NOMO-1 treated with DMSO at 0.1 percent for 48 hours (cell line): ENCODE measurements around the gene CCDC144A.
"Not testable (repeated sequence)": the region's sequence is repeated elsewhere in the genome, so short reads cannot be mapped to it uniquely, and the experiment has no call there.

Experiments used
- DNase-seq: peaks from one replicate; lab custom pipeline; 2025; ENCODE audit not compliant: unreplicated experiment; lab: John Stamatoyannopoulos, UW

The CCDC144A gene

GRCh38 chr17:16750515-16750914 lies 60.5 kb downstream of the CCDC144A start:
- DNase-seq = not testable (repeated sequence)

DNA sequence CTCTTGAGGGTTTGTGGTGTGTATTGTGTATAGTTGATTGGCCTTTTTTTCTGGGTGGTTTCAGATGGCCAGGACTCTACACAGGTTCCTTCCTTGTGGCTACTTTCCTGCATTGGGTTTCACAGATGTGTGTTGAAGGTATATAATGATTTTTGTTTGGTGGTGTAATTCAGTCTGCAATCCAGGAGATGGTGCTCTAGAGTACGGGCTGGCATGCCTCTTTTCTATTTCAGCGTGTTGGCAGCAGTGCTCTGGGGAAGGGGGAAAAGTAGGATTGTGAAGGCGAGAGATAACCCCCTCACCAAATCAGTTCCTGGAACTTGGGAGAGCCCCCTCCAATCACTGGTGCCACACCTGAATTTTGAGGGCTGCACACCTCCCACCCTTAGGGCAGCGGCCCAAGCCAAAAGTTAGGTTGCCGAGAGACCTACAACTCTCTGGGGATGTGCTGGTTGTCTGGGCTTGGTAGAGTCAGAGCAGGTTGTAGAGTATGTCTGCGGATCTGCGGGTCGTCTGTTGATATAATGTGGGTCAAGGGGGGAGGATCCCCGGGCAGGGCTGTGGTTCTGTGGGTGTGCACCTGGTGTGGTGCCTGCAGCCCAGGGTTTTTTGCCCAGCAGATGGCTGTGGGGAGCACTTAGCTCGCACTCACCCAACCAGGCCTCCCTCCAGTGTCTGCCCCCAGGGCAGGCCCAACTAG lies 61.3 kb downstream of the CCDC144A start:
- DNase-seq = peak; percentile 17

- not testable (repeated sequence) for DNase-seq
Measured at GRCh38 chr17:16751924-16752287, 61.9 kb downstream of the CCDC144A start.

DNA sequence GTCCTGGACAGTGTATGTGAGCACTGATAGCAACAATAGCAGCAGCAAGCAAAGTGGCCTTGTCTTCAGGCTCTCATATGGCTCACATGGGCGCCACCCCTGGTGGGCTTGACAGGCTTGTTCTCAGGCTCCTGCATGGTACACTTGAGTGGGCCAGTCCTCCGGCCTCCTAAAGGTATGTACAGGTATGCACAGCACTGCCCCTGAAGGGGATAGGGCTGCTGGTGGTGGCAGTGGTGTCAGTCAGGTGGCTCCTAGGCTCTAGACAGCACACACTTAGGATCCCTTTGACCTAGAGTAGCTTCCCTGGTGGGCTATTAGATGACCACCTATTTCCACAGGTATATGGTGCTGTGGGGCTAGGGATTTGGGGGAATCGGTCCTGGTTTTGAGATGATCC lies 67.5 kb downstream of the CCDC144A start:
- DNase-seq = not testable (repeated sequence)

- DNase-seq = not testable (repeated sequence)
Measured at GRCh38 chr17:16758177-16758576, 68.1 kb downstream of the CCDC144A start.

DNA sequence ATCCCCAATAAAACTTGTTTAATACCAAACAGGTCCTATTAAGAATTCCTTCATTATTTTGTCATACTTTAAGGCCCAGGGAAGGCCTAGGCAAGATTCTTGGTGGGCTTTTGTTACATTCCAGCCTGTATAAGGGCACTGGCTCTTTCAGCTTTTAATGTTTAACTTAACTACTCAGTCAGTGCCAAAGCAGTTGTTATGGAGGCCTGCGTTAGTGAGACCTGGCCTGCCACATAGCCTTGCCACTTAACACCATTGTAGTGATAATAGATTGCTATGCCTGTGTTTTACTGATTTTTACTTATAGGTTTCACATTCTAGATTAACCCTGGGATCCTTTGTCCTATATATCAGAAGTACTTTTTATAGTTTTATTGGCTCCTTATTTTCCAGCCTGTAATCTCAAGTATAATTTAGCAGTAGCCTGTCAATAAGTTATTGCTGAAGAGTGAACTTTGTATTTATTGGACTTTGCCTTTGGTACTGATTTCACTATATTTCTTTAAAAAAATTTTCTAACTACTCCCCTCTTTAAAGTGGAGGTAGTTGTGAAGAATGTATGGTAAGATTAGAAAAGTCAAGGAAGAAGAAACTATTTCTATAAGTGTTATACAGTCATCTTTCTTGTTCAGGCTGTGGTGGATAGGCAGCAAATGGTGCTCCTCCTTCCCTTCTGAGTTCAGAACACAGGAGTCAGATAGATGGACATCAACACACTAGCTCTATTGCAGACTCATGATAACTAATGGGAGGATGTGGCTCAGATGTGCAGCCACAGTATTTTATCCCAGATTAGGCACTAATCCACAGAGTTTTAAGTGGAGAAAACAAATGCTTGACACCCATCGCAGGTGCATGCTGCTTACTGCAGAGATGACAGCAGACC lies 78.5 kb downstream of the CCDC144A start:
- not testable (repeated sequence) for DNase-seq

- not testable (repeated sequence) for DNase-seq
Measured at GRCh38 chr17:16772394-16773145, 82.5 kb downstream of the CCDC144A start.

GRCh38 chr17:16773146-16773522 lies 83.1 kb downstream of the CCDC144A start:
- DNase-seq = not testable (repeated sequence)

GRCh38 chr17:16787851-16788250 lies 97.8 kb downstream of the CCDC144A start:
- not testable (repeated sequence) for DNase-seq

- DNase-seq = not testable (repeated sequence)
Measured at GRCh38 chr17:16788889-16789536, 99.0 kb downstream of the CCDC144A start.

GRCh38 chr17:16789622-16790021 lies 99.6 kb downstream of the CCDC144A start:
- DNase-seq = not testable (repeated sequence)

DNA sequence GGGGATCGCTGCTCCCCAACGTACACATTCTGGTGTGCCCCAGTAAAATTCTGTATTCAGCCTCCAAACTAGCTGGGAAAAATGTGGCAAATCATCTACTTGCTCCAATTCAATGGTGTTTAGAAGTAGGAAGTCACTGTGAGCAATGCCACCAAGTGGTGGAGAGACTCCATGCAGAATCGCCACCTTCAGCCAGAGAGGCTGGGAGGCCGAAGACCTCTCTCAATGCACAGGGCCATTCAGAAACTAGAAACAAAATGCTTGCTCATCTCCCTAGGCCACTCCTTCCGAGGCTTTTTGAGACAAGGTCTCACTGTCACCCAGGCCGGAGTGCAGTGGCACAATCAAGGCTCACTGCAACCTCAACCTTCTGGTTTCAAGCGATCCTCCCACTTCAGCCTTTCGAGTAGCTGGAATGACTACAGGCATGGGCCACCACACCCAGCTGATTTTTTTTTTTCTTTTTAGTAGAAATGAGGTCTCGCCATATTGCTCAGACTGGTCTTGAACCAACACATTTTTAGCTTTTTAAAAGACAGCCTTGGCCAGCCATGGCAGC lies 100.4 kb downstream of the CCDC144A start:
- DNase-seq = not testable (repeated sequence)

DNA sequence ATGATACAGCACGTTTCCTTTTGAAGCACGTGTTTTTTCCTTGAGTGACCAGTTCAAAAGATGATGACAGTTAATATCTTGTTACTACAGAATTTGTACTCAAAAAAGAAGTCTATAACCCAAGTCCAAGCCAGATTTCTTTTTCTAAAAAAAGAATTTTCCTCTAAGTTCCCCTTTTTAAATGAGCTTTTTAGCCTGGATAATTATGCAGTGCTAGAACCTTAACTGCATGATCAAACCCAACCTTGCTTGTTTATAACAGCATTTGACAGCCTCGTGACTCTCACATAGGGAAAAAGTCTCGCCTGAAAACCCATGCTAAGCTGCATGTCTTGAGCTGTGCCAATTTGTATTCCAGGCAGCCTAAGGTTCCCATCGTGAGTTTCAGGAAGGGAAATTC lies 104.2 kb downstream of the CCDC144A start:
- peak; percentile 40 for DNase-seq

GRCh38 chr17:16795894-16796293 lies 105.9 kb downstream of the CCDC144A start:
- DNase-seq = not testable (repeated sequence)

DNA sequence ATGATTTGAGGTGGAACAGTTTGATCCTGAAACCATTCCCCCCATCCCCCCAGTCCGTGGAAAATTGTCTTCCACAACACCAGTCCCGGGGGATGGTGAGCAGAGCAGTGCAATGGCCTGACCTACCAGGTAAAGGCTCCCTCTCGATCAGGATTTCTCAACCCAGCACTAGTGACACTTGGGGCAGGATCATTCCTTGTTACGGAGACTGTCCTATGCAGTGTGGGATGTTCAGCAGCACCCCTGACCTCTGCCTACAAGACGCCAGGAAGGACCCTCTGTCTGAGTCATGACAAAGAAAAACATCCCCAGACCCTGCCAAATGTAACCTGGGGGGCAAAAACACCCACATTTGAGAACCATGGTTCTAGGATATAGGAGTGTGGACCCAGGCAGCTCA lies 114.8 kb downstream of the CCDC144A start:
- DNase-seq = not testable (repeated sequence)

DNA sequence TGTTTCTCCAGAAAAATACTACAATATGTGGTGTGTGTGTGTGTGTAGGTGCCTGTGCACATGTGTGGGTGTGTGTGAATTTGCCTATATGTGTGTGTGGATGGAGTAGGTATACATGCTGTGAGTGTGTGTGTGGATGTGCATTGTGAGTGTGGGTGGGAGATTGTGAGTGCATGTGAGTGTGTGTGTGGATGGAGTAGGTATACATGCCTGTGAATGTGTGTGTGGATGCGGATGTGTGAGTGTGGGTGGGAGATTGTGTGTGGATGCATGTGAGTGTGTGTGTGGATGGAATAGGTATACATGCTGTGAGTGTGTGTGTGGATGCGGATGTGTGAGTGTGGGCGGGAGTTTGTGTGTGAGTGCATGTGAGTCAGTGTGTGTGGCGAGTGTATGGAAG lies 116.6 kb downstream of the CCDC144A start:
- not testable (repeated sequence) for DNase-seq

GRCh38 chr17:16807620-16808019 lies 117.6 kb downstream of the CCDC144A start:
- not testable (repeated sequence) for DNase-seq

GRCh38 chr17:16810236-16810635 lies 120.2 kb downstream of the CCDC144A start:
- DNase-seq = not testable (repeated sequence)

DNA sequence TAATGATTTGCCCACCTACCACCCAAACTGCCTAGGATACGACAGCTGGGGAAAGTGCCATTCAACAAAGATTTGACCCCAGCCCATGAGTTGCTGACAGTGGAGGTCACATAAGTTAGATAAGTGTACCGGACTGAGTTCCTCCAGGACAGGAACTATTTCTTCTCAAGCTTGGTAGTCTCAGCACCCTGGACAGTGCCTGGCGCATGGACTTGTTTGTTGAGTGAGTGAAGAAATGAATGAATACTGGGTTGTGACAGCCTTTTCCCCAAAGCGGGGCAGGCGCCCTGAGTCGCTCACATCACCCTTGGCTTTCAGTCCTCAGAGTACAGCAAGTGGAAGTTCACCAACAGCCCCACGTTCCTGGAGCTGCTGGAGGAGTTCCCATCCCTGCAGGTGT lies 122.1 kb downstream of the CCDC144A start:
- not testable (repeated sequence) for DNase-seq

GRCh38 chr17:16814439-16814838 lies 124.4 kb downstream of the CCDC144A start:
- no peak for DNase-seq
